ENCODE data around the gene PAPLN. TPM values are rescaled to one million over a fixed set of nuclear protein-coding genes. Genes with fewer than 3 reads are reported as not detected.
"Not testable (repeated sequence)": the region's sequence is repeated elsewhere in the genome, so short reads cannot be mapped to it uniquely, and the experiment has no call there.

Gene PAPLN, protein sequence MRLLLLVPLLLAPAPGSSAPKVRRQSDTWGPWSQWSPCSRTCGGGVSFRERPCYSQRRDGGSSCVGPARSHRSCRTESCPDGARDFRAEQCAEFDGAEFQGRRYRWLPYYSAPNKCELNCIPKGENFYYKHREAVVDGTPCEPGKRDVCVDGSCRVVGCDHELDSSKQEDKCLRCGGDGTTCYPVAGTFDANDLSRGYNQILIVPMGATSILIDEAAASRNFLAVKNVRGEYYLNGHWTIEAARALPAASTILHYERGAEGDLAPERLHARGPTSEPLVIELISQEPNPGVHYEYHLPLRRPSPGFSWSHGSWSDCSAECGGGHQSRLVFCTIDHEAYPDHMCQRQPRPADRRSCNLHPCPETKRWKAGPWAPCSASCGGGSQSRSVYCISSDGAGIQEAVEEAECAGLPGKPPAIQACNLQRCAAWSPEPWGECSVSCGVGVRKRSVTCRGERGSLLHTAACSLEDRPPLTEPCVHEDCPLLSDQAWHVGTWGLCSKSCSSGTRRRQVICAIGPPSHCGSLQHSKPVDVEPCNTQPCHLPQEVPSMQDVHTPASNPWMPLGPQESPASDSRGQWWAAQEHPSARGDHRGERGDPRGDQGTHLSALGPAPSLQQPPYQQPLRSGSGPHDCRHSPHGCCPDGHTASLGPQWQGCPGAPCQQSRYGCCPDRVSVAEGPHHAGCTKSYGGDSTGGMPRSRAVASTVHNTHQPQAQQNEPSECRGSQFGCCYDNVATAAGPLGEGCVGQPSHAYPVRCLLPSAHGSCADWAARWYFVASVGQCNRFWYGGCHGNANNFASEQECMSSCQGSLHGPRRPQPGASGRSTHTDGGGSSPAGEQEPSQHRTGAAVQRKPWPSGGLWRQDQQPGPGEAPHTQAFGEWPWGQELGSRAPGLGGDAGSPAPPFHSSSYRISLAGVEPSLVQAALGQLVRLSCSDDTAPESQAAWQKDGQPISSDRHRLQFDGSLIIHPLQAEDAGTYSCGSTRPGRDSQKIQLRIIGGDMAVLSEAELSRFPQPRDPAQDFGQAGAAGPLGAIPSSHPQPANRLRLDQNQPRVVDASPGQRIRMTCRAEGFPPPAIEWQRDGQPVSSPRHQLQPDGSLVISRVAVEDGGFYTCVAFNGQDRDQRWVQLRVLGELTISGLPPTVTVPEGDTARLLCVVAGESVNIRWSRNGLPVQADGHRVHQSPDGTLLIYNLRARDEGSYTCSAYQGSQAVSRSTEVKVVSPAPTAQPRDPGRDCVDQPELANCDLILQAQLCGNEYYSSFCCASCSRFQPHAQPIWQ
- 10 to 100 TPM in 2 of 12 donors, 1 to 10 TPM in 9, not detected in 1; 1.0 to 22.5 (median 1.6) TPM for polyA plus RNA-seq (ENCODE audit: insufficient read length in 12 of 12)
- long read RNA-seq, donor 1, partial matches to known transcripts: 36 of 40 reads
- long read RNA-seq, donor 1, other reads (novel, unspliced or antisense): 0 of 40 reads
- long read RNA-seq, donor 2: 0 reads
- long read RNA-seq, donor 3: 0 reads
- long read RNA-seq, donor 4: 0 reads
- long read RNA-seq, donor 5: 0 reads
- long read RNA-seq, donor 6: 0 reads
- long read RNA-seq, donor 7: 0 reads
- long read RNA-seq, donor 8: 0 reads
- long read RNA-seq, donor 9, full-length matches to known transcripts: 1 of 1 reads
- long read RNA-seq, donor 9, partial matches to known transcripts: 0 of 1 reads
- long read RNA-seq, donor 9, other reads (novel, unspliced or antisense): 0 of 1 reads
- long read RNA-seq, donor 10, partial matches to known transcripts: 0 of 1 reads
- long read RNA-seq, donor 10, other reads (novel, unspliced or antisense): 0 of 1 reads
- long read RNA-seq, donor 11: 0 reads

DNA sequence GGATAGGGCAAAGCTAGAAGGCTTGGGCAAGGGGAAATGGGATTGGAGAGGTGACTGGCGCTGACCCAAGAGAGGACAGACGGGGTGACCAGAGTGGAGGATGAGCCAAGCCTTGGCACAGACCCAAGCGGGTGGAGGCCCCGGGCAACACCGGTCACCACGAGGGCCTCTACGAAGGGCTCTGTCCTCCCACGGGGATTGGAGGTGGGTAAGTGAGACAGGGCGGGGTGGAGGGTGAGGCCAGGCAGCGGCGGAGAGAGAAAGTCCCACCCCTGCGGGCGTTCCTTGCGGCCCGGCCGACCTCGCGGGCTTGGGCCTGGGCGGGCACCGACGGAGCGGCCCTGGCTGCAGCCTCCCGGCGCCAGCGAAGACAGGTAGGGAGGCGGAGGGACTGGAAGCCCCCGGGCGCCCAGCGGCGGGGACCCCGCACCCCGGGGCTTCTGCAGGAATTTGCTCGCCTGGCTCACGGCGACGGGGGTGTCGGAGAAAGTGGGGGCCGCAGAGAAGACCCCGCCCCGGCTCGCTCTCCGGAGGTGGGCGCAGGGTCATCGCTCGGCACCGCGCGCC lies at the start of gene PAPLN:
TSS of gene PAPLN (plus strand) at position 288 of the 567 bp plus-strand sequence. CDS start 2,273 bp downstream, outside the sequence.
- no peak for DNase-seq

- no peak for DNase-seq
Measured at GRCh38 chr14:73188501-73188911, 48.8 kb upstream of the PAPLN start.

- no peak for DNase-seq
Measured at GRCh38 chr14:73189651-73190050, 47.7 kb upstream of the PAPLN start.

- DNase-seq: no peak
Measured at GRCh38 chr14:73191441-73191840, 45.9 kb upstream of the PAPLN start.

DNA sequence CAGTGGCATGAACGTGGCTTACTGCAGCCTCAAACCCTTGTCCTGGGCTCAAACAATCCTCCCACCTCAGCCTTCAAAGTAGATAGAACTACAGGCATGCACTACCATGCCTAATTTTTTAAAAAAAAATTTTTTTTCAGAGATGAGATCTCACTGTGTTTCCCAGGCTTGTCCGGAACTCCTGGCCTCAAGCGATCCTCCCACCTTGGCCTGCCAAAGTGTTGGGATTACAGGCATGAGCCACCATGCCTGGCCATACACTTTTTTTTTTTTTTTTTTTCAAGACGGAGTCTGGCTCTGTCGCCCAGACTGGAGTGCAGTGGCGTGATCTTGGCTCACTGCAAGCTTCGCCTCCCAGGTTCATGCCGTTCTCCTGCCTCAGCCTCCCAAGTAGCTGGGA lies 43.0 kb upstream of the PAPLN start:
- DNase-seq: not testable (repeated sequence)

- no peak for DNase-seq
Measured at GRCh38 chr14:73198253-73198652, 39.1 kb upstream of the PAPLN start.

GRCh38 chr14:73203527-73203926 lies 33.8 kb upstream of the PAPLN start:
- no peak for DNase-seq

DNA sequence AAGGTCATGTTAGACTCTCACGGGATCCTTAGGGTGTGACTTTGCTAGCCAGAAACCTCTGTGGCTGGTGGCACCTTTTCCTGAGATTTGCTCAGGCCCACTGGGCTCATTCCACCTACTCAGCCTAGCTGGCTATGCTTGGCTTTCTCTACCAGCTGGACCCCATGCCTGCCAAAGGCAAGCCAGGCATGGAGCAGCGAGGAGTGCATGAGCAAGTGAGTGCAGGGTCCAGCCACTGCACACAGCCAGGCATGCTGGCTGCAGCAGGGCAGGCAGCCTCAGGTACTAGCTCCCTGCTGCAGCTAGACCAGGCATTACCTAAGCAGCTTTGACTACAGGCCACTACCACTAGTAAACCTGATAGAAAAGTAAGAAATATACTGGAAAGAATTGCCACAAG lies 29.7 kb upstream of the PAPLN start:
- DNase-seq: no peak

- no peak for DNase-seq
Measured at GRCh38 chr14:73208390-73208789, 28.9 kb upstream of the PAPLN start.

DNA sequence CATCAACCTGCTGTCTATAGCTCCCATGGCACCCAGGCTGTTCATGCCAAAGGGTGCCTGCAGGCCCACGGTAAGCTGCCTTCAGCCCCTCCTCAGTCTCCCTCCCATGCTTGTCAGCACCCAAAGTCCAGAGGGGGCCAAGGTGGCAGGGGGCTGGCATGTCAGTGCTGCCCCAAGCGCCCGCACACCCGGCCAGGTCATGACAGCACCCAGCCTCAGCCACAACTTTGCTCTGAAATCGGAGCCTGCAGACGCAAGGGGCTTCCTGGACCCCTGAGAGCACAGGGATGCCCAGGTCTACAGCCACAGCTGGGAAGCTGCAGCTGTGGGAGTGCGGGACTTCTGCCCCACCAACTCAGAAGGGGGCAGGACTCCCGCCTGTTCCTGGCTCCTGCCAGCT lies 28.5 kb upstream of the PAPLN start:
- DNase-seq: no peak

DNA sequence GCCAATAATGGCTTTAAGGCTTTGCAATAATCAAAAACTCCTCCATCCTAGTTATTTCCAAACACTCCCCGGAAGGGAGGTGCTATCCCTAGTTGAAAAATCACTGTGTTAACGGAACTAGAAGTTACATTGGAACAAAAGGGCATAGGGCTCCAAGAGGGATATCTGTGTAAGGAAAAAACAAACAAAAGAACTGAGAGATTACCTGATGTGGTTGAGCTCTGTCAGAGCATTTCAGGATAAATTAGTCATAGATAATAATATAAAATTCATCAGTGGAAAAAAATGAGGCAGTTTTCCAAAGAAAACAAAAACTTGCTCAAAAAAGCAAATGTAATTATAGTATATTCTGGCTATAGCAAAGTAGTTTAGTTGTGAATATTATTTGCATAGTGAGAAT lies 27.4 kb upstream of the PAPLN start:
- no peak for DNase-seq

DNA sequence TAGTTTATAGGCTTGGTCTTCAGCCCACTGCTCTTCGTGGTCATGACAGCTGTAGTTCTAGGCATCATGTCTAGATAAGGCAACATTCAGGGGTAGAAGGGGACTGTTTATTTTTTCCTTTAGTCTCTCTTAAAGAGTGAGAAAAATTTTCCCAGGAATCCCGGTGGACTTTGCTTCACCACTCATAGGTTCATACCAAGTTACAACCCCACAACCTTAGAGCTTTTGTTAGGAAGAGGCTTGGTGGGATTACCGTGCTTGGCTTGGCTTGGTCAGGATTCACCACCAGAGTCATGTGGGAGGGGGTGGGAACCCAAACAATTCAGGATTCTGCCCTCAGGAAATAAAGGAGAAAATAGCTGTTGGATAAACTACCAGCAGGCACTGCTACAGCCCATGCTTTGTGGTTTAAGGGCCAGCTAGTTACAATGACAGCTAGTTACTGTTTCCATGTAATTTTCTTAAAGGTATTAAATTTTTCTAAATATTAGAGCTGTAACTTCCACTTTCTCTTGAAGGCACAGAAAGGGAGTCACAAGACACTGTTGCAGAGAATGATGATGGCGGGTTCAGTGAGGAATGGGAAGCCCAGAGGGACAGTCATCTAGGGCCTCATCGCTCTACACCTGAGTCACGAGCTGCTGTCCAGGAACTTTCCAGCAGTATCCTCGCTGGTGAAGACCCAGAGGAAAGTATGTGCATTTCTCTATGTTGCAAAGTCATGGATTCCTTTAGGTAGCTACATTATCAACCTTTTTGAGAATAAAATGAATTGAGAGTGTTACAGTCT lies 25.9 kb upstream of the PAPLN start:
- no peak for DNase-seq

- no peak for DNase-seq
Measured at GRCh38 chr14:73216030-73216429, 21.3 kb upstream of the PAPLN start.

GRCh38 chr14:73217411-73217810 lies 19.9 kb upstream of the PAPLN start:
- no peak for DNase-seq

DNA sequence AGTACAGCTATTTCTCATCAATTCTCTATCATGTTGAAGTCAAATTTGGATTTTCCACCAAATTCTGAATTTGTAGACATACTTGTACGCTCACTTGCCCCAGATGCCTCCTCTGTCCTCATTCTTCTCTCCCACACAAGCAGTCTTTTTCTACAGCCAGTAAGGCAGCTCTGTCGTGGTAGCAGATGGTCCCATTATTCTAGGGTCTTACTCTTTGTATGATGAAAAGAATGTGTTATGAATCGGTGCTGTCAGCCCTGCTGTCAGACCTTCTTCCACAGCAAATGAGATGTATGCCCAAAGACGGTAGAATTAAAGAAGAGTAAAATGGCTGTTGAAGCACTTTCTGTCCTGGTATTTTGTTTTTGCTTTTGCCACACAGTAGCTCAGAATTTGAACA lies 17.2 kb upstream of the PAPLN start:
- DNase-seq: no peak

DNA sequence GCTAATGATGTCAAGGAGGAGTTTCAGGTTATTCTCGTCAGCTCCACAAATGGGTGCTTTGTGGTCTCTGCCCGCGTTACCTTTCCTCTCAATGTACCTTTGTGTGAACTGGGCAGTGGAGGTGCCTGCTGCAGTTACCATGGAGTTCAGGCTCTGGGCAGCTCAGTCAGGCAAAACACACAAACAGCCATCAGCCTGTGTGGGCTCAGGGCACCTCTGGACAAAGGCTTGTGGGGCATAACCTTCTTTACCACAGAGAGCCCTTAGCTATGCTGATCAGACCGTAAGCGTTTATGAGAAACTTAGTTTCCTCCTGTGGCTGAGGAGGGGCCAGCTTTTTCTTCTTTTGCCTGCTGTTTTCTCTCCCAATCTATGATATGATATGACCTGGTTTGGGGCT lies 16.7 kb upstream of the PAPLN start:
- no peak for DNase-seq

DNA sequence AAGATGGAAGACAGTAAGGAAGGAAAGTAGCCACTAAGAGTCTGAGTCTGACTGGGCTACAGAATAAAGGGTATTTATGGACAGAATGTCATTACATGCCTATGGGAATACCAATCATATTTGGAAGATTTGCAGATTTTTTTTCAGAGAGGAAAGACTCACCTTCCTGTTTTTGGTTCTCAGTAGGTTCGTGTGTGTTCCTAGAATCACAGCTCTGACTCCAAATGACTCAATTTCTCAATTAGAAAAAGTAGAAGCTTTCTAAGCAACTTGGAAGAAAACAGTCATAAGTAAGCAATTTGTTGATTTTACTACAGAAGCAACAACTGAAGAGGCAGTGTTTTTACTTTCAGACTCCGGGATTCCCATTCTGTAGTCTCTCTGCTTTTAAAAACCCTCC lies 15.4 kb upstream of the PAPLN start:
- no peak for DNase-seq

DNA sequence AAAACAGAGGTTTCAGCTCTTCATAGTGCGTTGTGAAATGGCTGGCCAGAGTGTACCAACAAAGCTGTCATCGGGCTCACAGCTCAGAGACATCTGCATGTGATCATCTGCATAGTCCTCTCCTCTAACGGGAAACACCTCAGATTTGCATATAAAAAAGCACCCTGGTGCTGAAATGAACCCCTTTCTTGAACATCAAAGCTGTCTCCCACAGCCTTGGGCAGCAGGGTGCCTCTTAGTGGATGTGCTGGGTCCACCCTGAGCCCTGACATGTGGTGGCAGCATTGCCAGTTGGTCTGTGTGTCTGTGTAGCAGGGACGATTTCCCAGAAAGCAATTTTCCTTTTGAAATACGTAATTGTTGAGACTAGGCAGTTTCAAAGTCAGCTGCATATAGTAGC lies 14.3 kb upstream of the PAPLN start:
- no peak for DNase-seq

DNA sequence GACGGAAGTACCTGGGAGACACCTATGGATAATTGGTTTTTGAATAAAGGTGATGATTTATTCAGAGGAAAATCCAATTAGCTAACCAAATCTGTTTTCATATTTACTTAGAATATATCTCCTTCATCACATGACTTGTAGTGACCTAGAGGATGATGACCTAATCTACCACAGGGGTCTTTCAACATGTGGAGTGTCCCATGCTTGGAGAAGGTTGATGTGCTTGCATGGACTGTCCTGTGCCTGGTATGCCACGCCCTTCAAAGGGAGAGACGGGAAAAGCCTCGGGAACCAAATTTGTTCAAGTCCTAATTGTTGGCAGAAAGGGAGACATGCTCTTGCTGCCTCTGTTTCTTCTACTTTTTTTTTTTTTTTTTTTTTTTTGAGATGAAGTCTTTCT lies 11.8 kb upstream of the PAPLN start:
- no peak for DNase-seq
